SU-DHL-6 (cell line): ENCODE measurements around the gene KLHL7.

Source experiments
- H2AFZ ChIP-seq: fragments of 200-600 bp; sonication (generic); 2 replicates; pipeline ENCODE4 v1.6.1; 2014; ENCODE audit warnings: low read depth, mild to moderate bottlenecking, moderate library complexity, mixed read lengths, antibody characterized with exemption, low read length; ENCODE audit not compliant: severe bottlenecking
- H3F3A ChIP-seq: fragments of 200-600 bp; shearing (Covaris generic); 2 replicates; pipeline ENCODE4 v1.6.0; 2016; ENCODE audit warnings: antibody characterized with exemption, mild to moderate bottlenecking; ENCODE audit not compliant: insufficient read depth
- H3K27ac ChIP-seq: fragments of 200-600 bp; sonication (generic); 2 replicates; pipeline ENCODE4 v1.5.1; 2016; ENCODE audit warnings: low read depth, mild to moderate bottlenecking, low read length, moderate library complexity, mixed read lengths
- H3K27me3 ChIP-seq: fragments of 200-600 bp; sonication (generic), shearing (Covaris generic); 2 replicates; pipeline ENCODE4 v1.6.0; 2014; ENCODE audit warnings: mild to moderate bottlenecking, low read length
- H3K36me3 ChIP-seq: fragments of 200-600 bp; sonication (generic); 2 replicates; pipeline ENCODE4 v1.6.1; 2014; ENCODE audit warnings: mild to moderate bottlenecking, low read length, mixed read lengths
- H3K4me2 ChIP-seq: fragments of 300-600, 200-600 bp; shearing (Covaris generic), sonication (generic); 2 replicates; pipeline ENCODE4 v1.6.0; 2014; ENCODE audit warnings: low read length, low read depth, mild to moderate bottlenecking; ENCODE audit not compliant: poor library complexity, severe bottlenecking
- H3K4me3 ChIP-seq: fragments of 200-600 bp; sonication (generic); 2 replicates; pipeline ENCODE4 v1.5.1; 2014; ENCODE audit warnings: antibody characterized with exemption, low read length, mild to moderate bottlenecking, mixed read lengths; ENCODE audit not compliant: insufficient read depth, poor library complexity, severe bottlenecking
- H3K79me2 ChIP-seq: fragments of 200-600 bp; sonication (generic); 2 replicates; pipeline ENCODE4 v1.6.1; 2014; ENCODE audit warnings: mild to moderate bottlenecking, low read length, moderate library complexity; ENCODE audit not compliant: insufficient read depth
- H3K9ac ChIP-seq: fragments of 200-600 bp; sonication (generic); 2 replicates; pipeline ENCODE4 v1.7.0; 2014; ENCODE audit warnings: mild to moderate bottlenecking, low read length
- H3K9me2 ChIP-seq: fragments of 200-600 bp; sonication (generic); replicated peaks from 2 replicates; pipeline ENCODE4 v1.6.1; 2014; ENCODE audit warnings: low read length; ENCODE audit not compliant: insufficient read depth
- H3K9me3 ChIP-seq: fragments of 200-600 bp; sonication (generic); 2 replicates; pipeline ENCODE4 v1.6.1; 2014; ENCODE audit warnings: low read length, mixed read lengths; ENCODE audit not compliant: insufficient read depth
- H4K20me1 ChIP-seq: fragments of 200-600 bp; sonication (generic); 2 replicates; pipeline ENCODE4 v1.6.1; 2014; ENCODE audit warnings: low read depth, mild to moderate bottlenecking, antibody characterized with exemption, low read length, moderate library complexity, mixed read lengths
- CTCF ChIP-seq: fragments of 200-600 bp; sonication (generic); IDR thresholded peaks from one replicate; pipeline ENCODE4 v1.5.1; 2017; ENCODE audit warnings: antibody characterized with exemption, mild to moderate bottlenecking, low read length, moderate library complexity; ENCODE audit not compliant: insufficient read depth, poor library complexity, severe bottlenecking
- EZH2phosphoT487 ChIP-seq: fragments of 200-600 bp; sonication (generic), shearing (Covaris generic); conservative IDR thresholded peaks from 2 replicates; pipeline ENCODE4 v1.6.1; 2018; ENCODE audit warnings: mild to moderate bottlenecking, antibody characterized with exemption, low read length, moderate library complexity, mixed read lengths

KLHL7 gene

GRCh38 chr7:23133797-23134196, 28.2 kb downstream of the KLHL7 start:
- H3K36me3 ChIP-seq, result no peaks in the 10 kb centered on the region
- H3K27me3 ChIP-seq, result no peaks in the 10 kb centered on the region
- no peak overlapping the region for H3K9ac ChIP-seq
- no peaks in the 10 kb centered on the region for H4K20me1 ChIP-seq
- no peak overlapping the region for H3K4me2 ChIP-seq
- H2AFZ ChIP-seq, result no peak overlapping the region
- no peak overlapping the region for H3K4me3 ChIP-seq
- no peak for TF ChIP-seq CTCF
- TF ChIP-seq EZH2phosphoT487, result no peak
- no peaks in the 10 kb centered on the region for H3K9me2 ChIP-seq
- no peaks in the 10 kb centered on the region for H3F3A ChIP-seq
- no peak overlapping the region for H3K27ac ChIP-seq
- no peaks in the 10 kb centered on the region for H3K9me3 ChIP-seq
- no peaks in the 10 kb centered on the region for H3K79me2 ChIP-seq

DNA sequence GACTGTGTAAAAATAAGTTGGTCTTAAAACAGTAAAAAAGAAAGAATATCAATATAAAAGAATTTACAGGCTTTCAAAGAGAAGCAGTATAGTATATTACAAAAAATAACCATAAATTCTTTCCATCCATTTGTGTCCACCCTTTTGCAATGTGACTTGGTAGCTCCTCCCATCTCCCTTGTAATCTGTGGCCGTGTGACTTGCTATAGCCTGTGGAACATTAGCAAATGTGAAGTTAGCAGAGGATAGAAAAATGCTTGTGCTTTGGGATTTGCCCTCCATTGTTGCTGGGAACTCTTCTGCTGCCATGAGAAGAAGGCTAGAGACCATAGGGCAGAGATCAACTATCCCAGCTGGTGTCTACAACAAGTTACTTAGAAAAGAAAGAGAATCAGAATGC, 30.2 kb downstream of the KLHL7 start:
- Histone ChIP-seq H2AFZ (no peak overlapping the region), H3K79me2 (no peaks in the 10 kb centered on the region), H3K4me3 (no peak overlapping the region), H3K9me2 (no peaks in the 10 kb centered on the region), H3F3A (no peaks in the 10 kb centered on the region), H3K9me3 (no peaks in the 10 kb centered on the region), H3K36me3 (no peaks in the 10 kb centered on the region), H3K4me2 (no peak overlapping the region), H3K27ac (no peak overlapping the region), H3K27me3 (no peaks in the 10 kb centered on the region), H3K9ac (no peak overlapping the region), H4K20me1 (no peaks in the 10 kb centered on the region)
- no peak for TF ChIP-seq EZH2phosphoT487
- no peak for TF ChIP-seq CTCF

DNA sequence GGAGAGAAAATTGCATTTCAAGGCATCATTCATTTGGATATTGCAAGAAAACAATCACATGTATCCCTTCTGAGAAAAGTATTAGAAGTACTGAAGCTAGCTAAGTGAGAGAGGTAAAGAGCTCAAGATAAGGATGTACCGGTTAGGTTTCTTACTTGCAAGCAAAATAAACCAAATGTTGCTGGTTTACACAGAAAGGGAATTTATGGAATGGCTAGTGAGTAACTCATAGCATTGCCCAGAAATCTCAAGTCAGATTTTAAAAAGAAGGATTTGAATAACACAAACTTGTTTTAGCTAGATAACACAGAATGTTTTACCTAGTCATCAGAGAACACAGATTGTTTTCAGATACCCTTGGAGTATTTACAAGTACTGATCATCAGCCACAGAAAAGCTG, 30.6 kb downstream of the KLHL7 start:
- H3K9me2 ChIP-seq, result no peaks in the 10 kb centered on the region
- H2AFZ ChIP-seq, result no peak overlapping the region
- H3F3A ChIP-seq, result no peaks in the 10 kb centered on the region
- H3K9ac ChIP-seq, result no peak overlapping the region
- H3K9me3 ChIP-seq, result no peaks in the 10 kb centered on the region
- H3K4me3 ChIP-seq, result no peak overlapping the region
- no peaks in the 10 kb centered on the region for H3K27me3 ChIP-seq
- no peaks in the 10 kb centered on the region for H4K20me1 ChIP-seq
- no peak for TF ChIP-seq EZH2phosphoT487
- no peak for TF ChIP-seq CTCF
- H3K27ac ChIP-seq, result no peak overlapping the region
- H3K79me2 ChIP-seq, result no peaks in the 10 kb centered on the region
- no peaks in the 10 kb centered on the region for H3K36me3 ChIP-seq
- H3K4me2 ChIP-seq, result no peak overlapping the region

DNA sequence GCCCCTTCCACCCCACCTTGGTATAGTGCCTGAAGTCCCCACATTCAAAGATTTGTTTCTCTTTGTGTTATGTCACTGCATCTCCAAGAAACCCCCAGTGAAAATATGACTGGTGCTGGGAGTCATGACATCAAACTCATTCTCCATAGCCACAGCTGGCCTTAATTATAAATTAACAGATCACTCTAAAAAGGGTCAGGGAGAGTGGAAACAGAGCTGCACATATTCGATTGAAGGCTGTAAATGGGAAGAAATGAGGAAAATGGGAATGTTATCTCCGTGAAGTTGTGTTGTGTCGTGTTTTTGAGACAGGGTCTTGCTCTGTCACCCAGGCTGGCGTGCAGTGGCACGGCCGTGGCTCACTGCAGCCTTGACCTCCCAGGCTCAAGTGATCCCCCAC, 52.1 kb downstream of the KLHL7 start:
- Histone ChIP-seq H3K36me3 (no peaks in the 10 kb centered on the region), H3K79me2 (no peaks in the 10 kb centered on the region), H3K9me2 (no peaks in the 10 kb centered on the region), H3K4me2 (no peak overlapping the region), H3F3A (no peaks in the 10 kb centered on the region), H4K20me1 (no peaks in the 10 kb centered on the region), H2AFZ (no peak overlapping the region), H3K9me3 (no peaks in the 10 kb centered on the region), H3K27me3 (no peaks in the 10 kb centered on the region), H3K27ac (no peak overlapping the region), H3K9ac (no peak overlapping the region), H3K4me3 (no peak overlapping the region)
- TF ChIP-seq EZH2phosphoT487 (no peak), CTCF (no peak)
